HG02840 (cell line): ENCODE measurements around the gene KCNN2.

ENCODE experiments used
- ATAC-seq: cut with Tn5 transposase; IDR thresholded peaks from one replicate; pipeline ENCODE4 v1.9.1; 2021; ENCODE audit warnings: mild to moderate bottlenecking, moderate library complexity, moderate number of reproducible peaks; ENCODE audit not compliant: unreplicated experiment, low FRiP score

KCNN2 gene

DNA sequence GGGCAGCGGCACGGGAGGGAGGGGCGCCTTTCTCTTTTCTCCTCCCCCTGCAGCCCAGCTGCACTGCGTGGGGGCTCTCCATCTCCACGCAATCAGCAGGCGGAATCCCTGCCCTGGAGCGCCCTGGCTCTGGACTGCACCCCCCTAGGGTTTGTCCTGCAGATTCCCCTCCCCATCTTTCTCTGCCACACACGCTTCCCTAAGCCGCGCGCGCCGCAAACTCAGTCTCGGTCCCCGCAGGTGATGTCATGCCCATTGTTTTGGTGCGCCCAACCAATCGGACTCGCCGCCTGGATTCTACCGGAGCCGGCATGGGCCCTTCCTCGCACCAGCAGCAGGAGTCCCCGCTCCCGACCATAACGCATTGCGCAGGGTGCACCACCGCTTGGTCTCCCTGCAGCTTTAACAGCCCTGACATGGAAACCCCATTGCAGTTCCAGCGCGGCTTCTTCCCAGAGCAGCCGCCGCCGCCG, at the start of gene KCNN2:
Gene KCNN2 (plus strand): TSS at position 347 of the 473 bp plus-strand sequence. CDS start 70 bp downstream, at position 417.
- no peak for ATAC-seq

DNA sequence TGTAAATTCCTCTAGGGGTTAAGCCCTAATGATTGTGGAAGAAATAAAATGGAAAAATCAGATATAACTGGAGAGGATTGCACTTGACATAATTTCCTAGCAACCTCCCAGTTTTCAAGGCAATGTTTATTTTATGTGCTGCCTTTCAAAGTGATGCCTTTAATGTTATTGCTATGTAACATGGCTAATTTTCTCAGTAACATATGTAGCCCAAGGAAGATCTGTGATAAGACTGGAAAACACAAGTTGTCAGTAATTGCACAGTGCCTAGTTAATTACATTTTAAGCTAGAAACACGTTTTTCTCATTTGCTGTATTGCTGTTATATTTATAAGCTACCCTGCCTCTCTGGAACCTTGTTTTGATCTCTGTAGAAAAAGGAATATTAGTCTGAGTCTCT, 49.2 kb upstream of the KCNN2 start:
- no peak for ATAC-seq

DNA sequence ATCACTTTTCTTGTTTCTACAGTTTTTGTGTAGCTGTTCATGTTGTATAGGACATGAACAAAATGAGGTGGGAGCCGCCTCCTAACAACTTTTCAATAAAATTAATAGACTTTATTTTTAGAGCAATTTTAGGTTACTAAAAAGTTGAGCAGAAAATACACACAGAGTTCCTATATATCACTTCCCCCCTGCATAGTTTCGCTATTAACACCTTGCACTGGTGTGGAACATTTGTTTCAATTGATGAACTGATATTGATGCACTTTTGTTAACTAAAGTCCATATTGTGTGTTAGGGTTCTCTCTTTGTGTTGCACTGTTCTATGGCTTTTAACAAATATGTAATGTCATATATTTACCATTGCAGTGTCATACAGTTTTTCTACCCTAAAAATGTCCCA, 47.8 kb upstream of the KCNN2 start:
- no peak for ATAC-seq

DNA sequence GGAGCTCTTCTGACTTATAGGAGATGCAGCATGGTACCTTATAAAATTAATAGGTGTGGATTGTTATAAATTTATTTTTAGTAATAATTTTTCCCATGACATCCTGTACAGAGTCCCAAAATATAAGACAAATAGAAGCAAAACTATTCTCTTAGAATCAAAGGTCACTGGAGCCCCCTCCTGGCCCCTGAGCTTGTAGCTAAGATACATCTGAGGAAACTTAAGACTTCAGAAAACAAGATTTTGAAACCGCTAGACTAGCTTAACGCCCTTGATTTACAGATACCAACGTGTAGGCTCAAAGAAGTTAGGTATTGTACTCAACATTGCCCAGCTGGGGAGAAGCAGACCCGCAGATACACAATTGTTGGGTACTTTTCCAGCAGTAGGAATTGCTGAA, 45.7 kb upstream of the KCNN2 start:
- ATAC-seq: no peak

DNA sequence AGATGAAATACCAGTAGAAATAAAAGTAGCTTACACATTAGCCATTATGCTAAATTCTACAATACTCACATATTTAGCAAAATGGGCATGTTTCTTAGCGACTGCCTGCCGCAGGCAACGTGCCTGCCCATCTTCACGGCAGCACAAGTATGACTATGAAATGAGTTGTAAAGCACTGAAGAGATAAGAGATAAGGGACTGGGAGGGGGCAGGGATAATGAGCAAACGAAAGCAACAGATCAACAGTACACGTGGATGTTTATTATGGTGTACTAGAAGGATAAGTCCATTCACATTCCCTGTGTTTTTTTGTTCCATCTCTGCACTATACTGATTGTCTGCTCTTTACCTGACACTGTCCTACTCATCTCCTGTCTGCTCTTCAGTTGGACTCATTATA, 44.1 kb upstream of the KCNN2 start:
- ATAC-seq: no peak

DNA sequence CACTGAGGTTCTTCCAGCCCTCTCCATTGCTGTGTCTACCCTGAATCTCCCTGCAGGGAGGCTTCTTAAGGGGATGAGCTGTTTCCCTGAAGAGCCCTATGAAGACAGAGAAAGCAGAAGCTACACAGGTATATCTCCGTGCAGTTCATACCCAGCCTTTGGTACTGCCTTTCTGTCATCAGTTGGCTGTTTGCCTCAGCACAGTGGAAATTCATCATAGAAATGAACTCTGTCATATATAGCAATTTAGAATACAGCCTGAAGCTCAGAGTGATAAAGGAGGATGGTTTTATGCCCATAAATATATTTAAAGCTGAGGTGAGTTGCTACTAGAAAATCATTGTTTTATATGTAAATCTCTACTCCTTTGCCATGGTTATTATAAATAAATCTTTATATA, 42.6 kb upstream of the KCNN2 start:
- no peak for ATAC-seq

DNA sequence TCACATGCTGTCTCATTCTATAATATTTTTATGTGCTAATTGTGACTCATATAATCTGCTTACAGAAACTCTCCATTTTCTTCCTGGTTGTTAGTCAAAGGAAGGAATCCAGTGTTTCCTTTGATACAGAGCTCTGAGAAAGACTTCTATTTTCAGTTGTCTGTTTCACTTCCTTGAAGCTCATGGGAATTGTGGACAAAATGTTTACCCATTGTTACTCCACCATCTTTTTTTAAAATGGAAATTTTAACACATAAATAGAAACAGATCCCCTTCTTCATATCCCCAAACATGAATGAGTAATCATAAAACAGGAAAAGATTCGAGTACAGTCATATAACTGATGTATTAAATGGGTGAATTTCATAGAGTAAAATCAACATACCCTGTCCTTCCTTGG, 42.0 kb upstream of the KCNN2 start:
- ATAC-seq: no peak

DNA sequence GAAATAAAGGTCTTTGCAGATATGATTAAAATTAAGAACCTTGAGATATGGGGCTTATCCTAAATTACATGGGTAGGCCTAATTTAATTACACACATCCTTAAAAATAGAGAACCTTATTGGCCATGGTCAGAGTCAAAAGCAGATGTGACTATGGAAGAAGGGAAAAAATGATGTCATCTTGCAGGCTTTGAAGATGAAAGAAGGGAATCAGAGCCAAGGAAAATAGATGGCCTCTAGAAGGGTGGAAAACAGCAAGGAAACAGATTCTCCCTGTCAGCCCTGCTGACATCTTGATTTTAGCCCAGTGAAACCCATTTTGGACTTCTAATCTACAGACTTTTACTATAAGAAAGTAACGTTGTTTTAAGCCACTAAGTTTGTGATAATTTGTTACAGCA, 37.6 kb upstream of the KCNN2 start:
- ATAC-seq: no peak

DNA sequence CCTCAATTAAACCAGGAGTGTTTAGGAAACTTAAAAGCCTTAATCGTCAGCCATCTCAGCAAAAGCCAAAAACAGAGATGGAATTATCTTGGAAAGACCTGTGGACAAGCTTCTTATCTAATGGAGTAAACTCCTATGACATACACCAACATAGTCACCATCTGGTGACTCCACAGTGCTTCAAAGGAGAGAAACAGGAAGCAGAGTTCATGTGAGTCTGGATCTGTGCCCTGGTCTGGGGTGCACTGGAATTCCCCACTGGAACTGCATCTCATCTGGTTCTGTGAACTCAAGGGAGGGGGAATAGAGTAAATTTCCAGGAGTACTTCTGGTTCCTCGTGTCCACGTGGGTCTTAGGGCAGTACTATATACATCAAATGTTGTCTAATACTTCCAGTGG, 36.3 kb upstream of the KCNN2 start:
- ATAC-seq: no peak

DNA sequence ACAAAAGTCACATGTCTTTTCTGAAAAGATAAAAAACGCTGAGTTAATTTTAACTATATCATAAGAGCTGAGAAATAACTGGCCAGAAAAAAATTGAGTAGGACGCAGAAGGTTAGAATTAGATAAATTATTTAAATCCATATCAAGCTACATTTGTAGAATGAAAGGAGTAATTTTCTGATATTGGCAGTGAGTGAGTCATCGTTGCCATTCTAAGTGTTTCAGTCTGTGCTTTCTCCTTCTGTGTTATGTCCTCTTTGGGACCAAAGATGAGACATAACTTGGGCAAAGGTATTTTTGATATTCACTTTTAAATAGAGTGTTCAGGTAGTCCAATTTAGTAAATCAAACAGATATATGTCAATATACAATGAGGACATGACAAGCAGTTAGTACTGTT, 34.4 kb upstream of the KCNN2 start:
- ATAC-seq: no peak

DNA sequence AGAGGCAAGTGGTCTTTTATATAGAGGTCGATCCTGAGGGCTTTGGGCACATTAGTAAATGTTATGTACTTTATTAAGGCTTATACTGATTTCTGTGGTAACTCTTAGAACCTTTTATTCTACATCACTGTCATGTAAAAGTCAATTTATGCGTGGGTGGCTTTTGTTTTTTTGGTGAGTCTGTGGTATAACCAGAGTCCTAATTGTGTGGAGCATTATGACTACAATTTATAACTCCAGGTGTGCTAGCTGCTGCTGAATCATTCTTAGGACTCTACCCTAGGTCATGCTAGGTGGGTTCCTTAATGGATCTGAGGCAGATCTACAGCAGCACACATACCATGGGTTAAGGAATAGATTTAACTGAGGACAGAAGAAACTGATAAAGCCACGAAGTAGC, 33.9 kb upstream of the KCNN2 start:
- no peak for ATAC-seq

DNA sequence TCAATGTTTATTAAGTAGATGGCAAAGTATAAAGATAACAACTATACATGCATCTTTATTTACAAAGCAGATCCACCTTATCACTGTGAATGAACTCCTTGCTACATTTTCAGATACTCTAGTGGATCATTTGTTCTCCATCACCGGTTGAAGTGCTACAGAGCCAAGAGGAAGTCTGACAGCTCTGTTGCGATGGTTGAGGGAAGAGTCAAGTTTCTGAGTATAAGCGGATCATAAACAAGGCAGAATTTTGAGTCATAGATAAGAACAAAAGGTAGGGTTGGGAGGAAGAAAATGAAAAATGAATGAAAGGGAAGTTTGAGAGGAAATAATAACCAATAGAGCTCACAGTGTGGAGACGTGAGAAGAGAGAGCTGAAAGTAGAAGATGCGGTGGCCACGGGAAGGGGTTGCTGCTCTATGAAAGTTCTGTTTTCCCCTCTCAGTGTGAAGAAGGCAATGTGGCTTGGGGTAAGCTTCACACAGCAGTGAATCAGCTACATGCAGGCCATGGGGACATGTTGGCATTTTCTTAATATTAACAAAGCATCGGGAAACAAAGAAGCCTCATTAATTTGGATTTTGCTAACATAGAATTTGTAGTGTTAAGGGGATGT, 30.8 kb upstream of the KCNN2 start:
- ATAC-seq: no peak

DNA sequence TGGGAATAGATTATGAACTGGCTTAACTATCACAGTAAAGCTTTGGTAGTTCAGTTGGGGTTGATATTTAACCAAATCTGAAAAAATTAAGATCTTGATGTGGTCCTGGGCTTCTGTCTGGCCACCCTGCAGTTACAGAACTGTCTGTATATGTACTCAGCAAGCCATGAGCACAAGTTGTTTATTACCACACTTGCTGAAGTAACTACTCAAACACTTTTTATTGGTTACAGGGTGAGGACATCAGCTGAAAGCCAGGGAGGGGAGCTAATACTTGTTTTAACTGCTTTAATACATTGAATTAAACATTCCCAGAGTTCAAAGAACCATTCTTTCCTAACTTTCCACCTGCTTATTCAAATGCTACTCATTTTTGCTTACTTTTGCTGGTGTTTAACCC, 29.4 kb upstream of the KCNN2 start:
- no peak for ATAC-seq

DNA sequence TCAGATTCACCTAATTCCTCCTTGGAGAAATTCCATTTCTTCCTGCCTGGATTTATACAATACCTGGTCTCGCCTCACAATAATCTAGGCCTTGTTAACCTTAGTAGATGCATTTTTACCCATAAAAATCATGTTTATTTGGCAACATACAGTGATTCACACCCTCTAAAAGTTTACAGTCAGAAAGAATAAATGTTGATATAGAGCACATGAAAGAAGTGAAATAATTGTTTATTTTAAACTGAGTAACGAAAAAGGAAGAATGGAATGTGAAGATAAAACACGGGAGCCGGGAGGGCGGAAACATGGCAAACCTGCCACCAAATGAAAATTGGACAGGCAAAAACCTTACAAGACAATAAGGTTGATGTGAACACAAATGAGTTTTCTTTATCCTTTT, 28.9 kb upstream of the KCNN2 start:
- ATAC-seq: no peak

DNA sequence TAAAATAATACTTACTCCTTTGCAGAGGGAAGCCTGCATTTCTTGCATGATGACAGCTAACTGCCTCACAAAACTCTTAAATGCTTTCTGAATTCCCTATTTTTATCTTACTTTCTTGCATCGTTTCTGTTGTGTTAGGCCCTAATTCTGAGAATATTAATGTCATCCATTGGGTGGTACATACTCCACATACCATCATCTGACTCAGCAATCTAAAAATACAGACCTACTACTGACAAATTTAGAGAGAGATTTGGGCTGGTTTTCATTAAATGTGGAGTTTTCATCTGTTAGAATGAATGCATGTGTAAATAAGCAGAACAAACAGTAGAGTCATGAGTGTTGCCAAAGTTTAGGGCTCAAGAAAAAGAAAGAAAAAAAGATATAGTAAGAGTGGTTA, 26.5 kb upstream of the KCNN2 start:
- ATAC-seq: no peak

DNA sequence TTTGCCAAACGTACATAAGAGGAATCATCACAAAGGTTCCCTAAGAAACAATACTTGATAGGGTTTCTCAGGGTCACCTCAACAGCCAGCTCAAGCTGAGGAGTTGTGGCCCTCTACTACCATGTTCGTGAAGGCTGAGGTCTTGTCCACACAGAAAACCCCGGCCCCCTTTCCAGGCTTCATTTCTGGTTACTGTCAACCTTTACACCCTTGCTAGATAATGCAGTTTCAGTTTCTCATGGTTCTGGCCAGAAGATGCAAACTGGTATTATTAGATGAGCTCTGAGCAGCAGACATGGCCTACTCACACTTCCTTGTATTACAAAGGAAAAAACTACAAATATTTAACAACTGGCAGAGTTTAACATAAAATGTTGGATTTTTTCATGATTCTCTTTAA, 22.8 kb upstream of the KCNN2 start:
- no peak for ATAC-seq

DNA sequence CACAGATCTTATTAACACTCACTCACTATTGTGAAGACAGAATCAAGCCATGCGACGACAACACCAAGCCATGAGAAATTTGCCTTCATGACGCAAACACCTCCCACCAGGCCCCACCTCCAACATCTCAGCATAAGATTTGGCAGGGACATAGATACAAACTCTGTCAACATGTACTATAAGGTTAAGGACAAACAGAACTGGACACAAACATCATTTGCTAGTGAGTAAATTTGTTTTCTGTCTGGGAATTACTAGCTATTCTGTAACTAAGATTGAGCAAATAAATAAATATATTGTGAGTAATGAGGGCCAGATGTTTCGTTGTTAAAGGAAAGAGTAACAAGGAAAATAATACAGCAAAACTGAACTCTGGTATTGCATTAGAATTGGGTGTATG, 15.7 kb upstream of the KCNN2 start:
- ATAC-seq: no peak

DNA sequence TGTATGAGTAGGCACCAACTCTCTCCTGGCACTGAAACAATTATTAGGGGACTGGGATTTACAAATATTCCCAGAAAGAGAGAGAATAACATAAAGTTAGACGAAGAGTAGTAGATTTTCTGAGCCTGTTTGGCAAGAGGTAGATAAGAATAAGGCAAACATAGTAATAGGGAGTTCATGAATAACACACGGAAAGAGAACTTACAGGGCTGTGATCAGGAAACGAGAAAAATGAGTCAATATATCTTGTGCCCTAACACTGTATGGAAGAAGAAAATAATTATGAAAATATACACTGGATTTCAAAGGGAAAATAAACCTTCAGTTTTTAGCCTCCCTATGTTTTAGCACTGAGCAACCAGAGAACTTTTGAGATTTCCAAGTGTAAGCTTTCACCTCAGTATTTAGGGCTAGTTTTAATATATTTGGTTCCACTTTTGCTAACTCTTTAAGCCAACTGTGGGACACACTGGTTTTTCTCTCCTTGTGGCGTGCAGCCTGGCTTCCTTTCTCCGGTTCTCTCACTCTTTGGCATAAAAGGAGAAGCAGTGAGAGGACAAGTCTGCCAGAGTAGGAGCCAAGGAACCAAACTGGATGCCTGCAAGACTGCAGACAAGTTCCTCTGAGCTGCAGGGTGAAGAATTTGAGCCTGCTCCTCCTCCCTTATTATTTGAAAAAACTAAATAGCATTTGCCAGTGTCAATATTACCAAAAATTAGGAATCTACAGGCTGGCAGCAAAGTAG, 6.6 kb upstream of the KCNN2 start:
- ATAC-seq: no peak

DNA sequence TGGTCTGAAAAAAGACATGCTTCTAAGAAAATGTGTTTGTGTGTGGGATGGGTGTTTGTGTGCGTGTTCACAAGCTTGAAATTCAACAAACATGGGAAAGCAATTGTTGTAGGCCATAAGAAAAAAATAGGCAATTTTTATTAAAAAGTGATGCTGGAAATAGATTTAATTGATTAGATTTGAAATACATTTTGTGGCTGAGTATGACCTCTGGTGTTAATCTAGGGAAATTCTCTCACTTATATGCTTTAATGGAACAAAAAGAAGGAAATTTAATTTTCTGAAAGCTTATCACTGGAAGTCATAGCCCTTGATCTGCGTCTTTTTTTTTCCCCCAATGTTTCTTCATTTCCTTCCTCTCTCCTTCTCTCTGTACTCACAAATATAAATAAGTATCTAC, 3.5 kb upstream of the KCNN2 start:
- ATAC-seq: no peak

DNA sequence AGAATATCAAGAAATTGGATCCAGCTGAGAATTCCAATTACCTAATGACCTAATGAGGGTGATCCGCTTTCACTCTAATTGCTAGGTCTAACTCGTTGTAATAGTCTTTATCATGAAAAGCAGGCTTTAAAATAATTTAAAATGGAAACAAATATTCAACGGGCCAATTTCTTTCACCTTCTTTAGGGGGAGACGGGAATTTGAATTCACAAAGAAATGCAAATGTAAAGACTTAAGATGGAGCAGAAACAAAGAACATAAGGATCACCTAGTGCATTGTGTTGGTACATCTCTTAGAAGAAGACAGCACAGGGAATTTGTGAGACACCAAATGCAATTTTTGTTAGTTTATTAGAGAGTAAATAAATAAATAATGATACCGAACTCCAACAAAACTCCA, 1.5 kb upstream of the KCNN2 start:
- no peak for ATAC-seq

DNA sequence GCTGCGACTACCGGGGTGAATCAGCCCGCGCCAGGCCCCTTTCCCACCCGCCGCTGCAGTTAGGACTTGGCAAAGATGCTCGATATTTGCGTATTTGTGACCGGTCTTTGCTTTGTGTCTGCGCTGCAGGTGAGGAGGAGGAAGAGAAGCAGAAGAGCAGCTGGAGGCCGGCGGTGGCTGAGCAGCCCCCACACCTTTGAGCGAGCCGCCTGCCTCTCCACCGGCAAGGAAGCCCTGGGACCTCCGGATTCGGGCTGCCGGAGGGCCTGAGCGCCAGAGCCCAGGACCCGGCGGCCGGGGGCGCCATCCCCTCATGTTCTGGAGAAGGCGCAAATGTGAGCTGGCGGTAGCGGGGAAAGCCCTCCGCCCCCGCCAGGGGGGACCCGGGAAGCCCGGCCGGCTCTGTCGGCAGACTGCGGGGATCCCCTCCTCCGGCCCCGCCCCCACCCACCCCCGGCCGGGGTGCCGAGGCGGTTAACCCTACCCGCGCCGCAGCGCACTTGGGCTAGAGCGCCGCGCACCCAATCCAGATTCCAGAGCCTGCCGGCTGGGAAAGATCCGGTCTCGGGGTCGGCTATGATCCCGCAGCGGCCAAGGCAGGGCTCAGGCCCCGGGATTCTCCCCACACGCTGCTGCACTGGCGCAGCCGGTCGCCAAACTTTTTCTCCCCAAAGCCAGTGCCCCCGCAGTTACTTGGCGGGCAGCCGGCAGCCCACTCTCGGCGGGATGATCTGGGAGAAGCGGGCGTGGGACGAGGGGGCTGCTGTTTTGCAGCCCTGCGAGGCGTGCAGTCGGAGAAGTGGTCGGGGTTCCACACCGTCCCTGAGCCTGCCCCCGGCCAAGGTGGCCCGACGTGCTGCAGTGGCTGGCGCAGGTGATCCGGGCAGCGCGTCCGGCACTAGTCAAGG, 800 bp upstream of the KCNN2 start:
- ATAC-seq: no peak
